Measurements from ENCODE around the gene CYSRT1. TPM values are rescaled to one million over a fixed set of nuclear protein-coding genes. Genes with fewer than 3 reads are reported as not detected.

Gene CYSRT1
- total RNA-seq, 1 experiment from 2014 or later: 1.7 TPM

GRCh38 chr9:137232101-137232500 is 7.1 kb downstream of the CYSRT1 start:
- CTCF ChIA-PET: interaction anchor here (0.6 kb wide), 1 partner anchor 244 kb away, joined by 3 read pairs; no protein-coding TSS in a partner anchor
- H3K27me3 Mint-ChIP-seq (ENCODE audit: insufficient read depth, unreplicated experiment): no peaks in the 10 kb centered on the region
- no TSS peak for BruUV-seq (replicated peaks)
- Histone ChIP-seq H3K9me3 (no peaks in the 10 kb centered on the region), H3K4me3 (ENCODE audit: low read depth, low read length) (no peak overlapping the region), H3K4me1 (peaks cover 44% of the 10 kb centered on the region), H3K36me3 (ENCODE audit: control insufficient read depth, insufficient read depth, low read length) (no peaks in the 10 kb centered on the region), H3K27me3 (replicated peaks; ENCODE audit: control insufficient read depth, insufficient read depth, low read length) (no peaks in the 10 kb centered on the region)
- TF ChIP-seq, protein P1, sequence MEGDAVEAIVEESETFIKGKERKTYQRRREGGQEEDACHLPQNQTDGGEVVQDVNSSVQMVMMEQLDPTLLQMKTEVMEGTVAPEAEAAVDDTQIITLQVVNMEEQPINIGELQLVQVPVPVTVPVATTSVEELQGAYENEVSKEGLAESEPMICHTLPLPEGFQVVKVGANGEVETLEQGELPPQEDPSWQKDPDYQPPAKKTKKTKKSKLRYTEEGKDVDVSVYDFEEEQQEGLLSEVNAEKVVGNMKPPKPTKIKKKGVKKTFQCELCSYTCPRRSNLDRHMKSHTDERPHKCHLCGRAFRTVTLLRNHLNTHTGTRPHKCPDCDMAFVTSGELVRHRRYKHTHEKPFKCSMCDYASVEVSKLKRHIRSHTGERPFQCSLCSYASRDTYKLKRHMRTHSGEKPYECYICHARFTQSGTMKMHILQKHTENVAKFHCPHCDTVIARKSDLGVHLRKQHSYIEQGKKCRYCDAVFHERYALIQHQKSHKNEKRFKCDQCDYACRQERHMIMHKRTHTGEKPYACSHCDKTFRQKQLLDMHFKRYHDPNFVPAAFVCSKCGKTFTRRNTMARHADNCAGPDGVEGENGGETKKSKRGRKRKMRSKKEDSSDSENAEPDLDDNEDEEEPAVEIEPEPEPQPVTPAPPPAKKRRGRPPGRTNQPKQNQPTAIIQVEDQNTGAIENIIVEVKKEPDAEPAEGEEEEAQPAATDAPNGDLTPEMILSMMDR (IDR thresholded peaks at IDR 0.05; ENCODE audit: insufficient read depth in 1 of 2, low read depth in 1 of 2, low read length in 1 of 2, severe bottlenecking in 1 of 2, unreplicated experiment in 1 of 2): no peak
- no peak for DNase-seq
- H3K9me3 Mint-ChIP-seq (ENCODE audit: unreplicated experiment): no peaks in the 10 kb centered on the region
- intact Hi-C loops (cut with micrococcal nuclease; ENCODE audit: unreplicated experiment): no loop called here
- H3K36me3 Mint-ChIP-seq (ENCODE audit: insufficient read depth, unreplicated experiment): peaks cover 14% of the 10 kb centered on the region
- H3K4me1 Mint-ChIP-seq (ENCODE audit: low read depth, unreplicated experiment): peaks cover 13% of the 10 kb centered on the region
- no peak overlapping the region for H3K27ac Mint-ChIP-seq (ENCODE audit: unreplicated experiment)
- POLR2A ChIA-PET: no interaction called here
- H3K4me3 Mint-ChIP-seq (ENCODE audit: unreplicated experiment): no peak overlapping the region

GRCh38 chr9:137232510-137232909 is 7.5 kb downstream of the CYSRT1 start:
- Histone ChIP-seq H3K4me1 (peaks cover 42% of the 10 kb centered on the region), H3K36me3 (ENCODE audit: control insufficient read depth, insufficient read depth, low read length) (no peaks in the 10 kb centered on the region), H3K27me3 (replicated peaks; ENCODE audit: control insufficient read depth, insufficient read depth, low read length) (no peaks in the 10 kb centered on the region), H3K4me3 (ENCODE audit: low read depth, low read length) (no peak overlapping the region), H3K9me3 (no peaks in the 10 kb centered on the region)
- intact Hi-C loops (cut with micrococcal nuclease; ENCODE audit: unreplicated experiment): no loop called here
- Mint-ChIP-seq H3K27ac (ENCODE audit: unreplicated experiment) (no peak overlapping the region), H3K4me1 (ENCODE audit: low read depth, unreplicated experiment) (peaks cover 10% of the 10 kb centered on the region), H3K36me3 (ENCODE audit: insufficient read depth, unreplicated experiment) (peaks cover 14% of the 10 kb centered on the region), H3K4me3 (ENCODE audit: unreplicated experiment) (no peak overlapping the region), H3K27me3 (ENCODE audit: insufficient read depth, unreplicated experiment) (no peaks in the 10 kb centered on the region), H3K9me3 (ENCODE audit: unreplicated experiment) (no peaks in the 10 kb centered on the region)
- DNase-seq: no peak
- BruUV-seq (replicated peaks): no TSS peak
- CTCF ChIA-PET: interaction anchor here (0.6 to 0.8 kb wide), 2 partner anchors 9 to 244 kb away, joined by 3 to 9 read pairs; no protein-coding TSS in a partner anchor
- TF ChIP-seq, protein P1 (IDR thresholded peaks at IDR 0.05; ENCODE audit: insufficient read depth in 1 of 2, low read depth in 1 of 2, low read length in 1 of 2, severe bottlenecking in 1 of 2, unreplicated experiment in 1 of 2): no peak
- POLR2A ChIA-PET: no interaction called here

- Histone ChIP-seq H3K9me3 (no peaks in the 10 kb centered on the region), H3K36me3 (ENCODE audit: control insufficient read depth, insufficient read depth, low read length) (no peaks in the 10 kb centered on the region), H3K4me1 (peaks cover 41% of the 10 kb centered on the region), H3K4me3 (ENCODE audit: low read depth, low read length) (no peak overlapping the region), H3K27me3 (replicated peaks; ENCODE audit: control insufficient read depth, insufficient read depth, low read length) (no peaks in the 10 kb centered on the region)
- no peak overlapping the region for H3K4me3 Mint-ChIP-seq (ENCODE audit: unreplicated experiment)
- intact Hi-C loops (cut with micrococcal nuclease; ENCODE audit: unreplicated experiment): no loop called here
- no peaks in the 10 kb centered on the region for H3K27me3 Mint-ChIP-seq (ENCODE audit: insufficient read depth, unreplicated experiment)
- H3K4me1 Mint-ChIP-seq (ENCODE audit: low read depth, unreplicated experiment): peaks cover 6% of the 10 kb centered on the region
- no peaks in the 10 kb centered on the region for H3K9me3 Mint-ChIP-seq (ENCODE audit: unreplicated experiment)
- no peak for DNase-seq
- TF ChIP-seq, protein P1 (IDR thresholded peaks at IDR 0.05; ENCODE audit: insufficient read depth in 1 of 2, low read depth in 1 of 2, low read length in 1 of 2, severe bottlenecking in 1 of 2, unreplicated experiment in 1 of 2): no peak
- BruUV-seq (replicated peaks): no TSS peak
- CTCF ChIA-PET: interaction anchor here (0.6 to 0.8 kb wide), 2 partner anchors 10 to 349 kb away, joined by 3 to 9 read pairs; no protein-coding TSS in a partner anchor
- H3K27ac Mint-ChIP-seq (ENCODE audit: unreplicated experiment): no peak overlapping the region
- peaks cover 14% of the 10 kb centered on the region for H3K36me3 Mint-ChIP-seq (ENCODE audit: insufficient read depth, unreplicated experiment)
- POLR2A ChIA-PET: no interaction called here
These were observed 8.4 kb downstream of the CYSRT1 start for GRCh38 chr9:137233143-137233980.
